T-helper 1 cell treated with Interleukin-12 subunit alpha and Interleukin-12 subunit beta and Interleukin-4 antibody, amounts not matched to agents 30 ng/mL and 1 ng/mL, for 36 hours (primary cell): Measurements from ENCODE around the gene TMEM18. TPM values are rescaled to one million over a fixed set of nuclear protein-coding genes. Genes with fewer than 3 reads are reported as not detected.

Experiments
- intact Hi-C: fragments of 100-400 bp; cut with micrococcal nuclease; formaldehyde crosslinking; loops from one replicate; pipeline ENCODE4 v1.15.1; 2024
- total RNA-seq: library from RNA; stranded (reverse); gene quantifications from 2 replicates; pipeline ENCODE4 v1.2.3, GENCODE V29; 2022

Gene TMEM18
- total RNA-seq, 1 donor from 2014 or later = 27.6 TPM

- intact Hi-C loops = no loop called here
Observed at GRCh38 chr2:653645-654425, 23.4 kb downstream of the TMEM18 start.

GRCh38 chr2:652881-653480, 24.2 kb downstream of the TMEM18 start:
- intact Hi-C loops = no loop called here

DNA sequence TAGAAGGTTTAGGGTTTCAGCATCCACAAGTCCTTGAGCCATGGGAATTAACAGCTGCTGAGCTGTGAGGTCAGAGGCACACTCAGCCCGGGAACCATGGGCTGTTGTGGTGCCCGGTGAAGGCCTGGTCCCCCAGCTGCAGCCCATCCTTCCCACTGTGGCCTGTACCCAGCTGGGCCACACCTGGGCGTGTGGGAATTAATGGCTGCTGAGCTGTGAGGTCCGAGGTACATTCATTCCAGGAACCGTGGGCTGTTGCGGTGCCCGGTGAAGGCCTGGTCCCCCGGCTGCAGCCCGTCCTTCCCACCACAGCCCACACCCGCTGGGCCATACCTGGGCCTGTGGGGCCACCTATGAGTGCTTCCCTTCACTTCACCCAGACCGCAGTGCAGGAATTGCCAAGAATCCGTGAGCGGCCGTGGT, 25.2 kb downstream of the TMEM18 start:
- intact Hi-C loops = no loop called here

GRCh38 chr2:650343-651310, 26.6 kb downstream of the TMEM18 start:
- intact Hi-C loops = no loop called here

GRCh38 chr2:649426-650342, 27.5 kb downstream of the TMEM18 start:
- intact Hi-C loops = no loop called here

GRCh38 chr2:648476-649424, 28.5 kb downstream of the TMEM18 start:
- intact Hi-C loops = no loop called here

- intact Hi-C loops = no loop called here
Observed at GRCh38 chr2:647691-648231, 29.4 kb downstream of the TMEM18 start.

GRCh38 chr2:647003-647560, 30.1 kb downstream of the TMEM18 start:
- intact Hi-C loops = no loop called here

GRCh38 chr2:644871-645270, 32.3 kb downstream of the TMEM18 start:
- intact Hi-C loops = no loop called here

- intact Hi-C loops = no loop called here
Observed at GRCh38 chr2:643761-644160, 33.4 kb downstream of the TMEM18 start.

GRCh38 chr2:643334-643733, 33.9 kb downstream of the TMEM18 start:
- intact Hi-C loops = no loop called here

DNA sequence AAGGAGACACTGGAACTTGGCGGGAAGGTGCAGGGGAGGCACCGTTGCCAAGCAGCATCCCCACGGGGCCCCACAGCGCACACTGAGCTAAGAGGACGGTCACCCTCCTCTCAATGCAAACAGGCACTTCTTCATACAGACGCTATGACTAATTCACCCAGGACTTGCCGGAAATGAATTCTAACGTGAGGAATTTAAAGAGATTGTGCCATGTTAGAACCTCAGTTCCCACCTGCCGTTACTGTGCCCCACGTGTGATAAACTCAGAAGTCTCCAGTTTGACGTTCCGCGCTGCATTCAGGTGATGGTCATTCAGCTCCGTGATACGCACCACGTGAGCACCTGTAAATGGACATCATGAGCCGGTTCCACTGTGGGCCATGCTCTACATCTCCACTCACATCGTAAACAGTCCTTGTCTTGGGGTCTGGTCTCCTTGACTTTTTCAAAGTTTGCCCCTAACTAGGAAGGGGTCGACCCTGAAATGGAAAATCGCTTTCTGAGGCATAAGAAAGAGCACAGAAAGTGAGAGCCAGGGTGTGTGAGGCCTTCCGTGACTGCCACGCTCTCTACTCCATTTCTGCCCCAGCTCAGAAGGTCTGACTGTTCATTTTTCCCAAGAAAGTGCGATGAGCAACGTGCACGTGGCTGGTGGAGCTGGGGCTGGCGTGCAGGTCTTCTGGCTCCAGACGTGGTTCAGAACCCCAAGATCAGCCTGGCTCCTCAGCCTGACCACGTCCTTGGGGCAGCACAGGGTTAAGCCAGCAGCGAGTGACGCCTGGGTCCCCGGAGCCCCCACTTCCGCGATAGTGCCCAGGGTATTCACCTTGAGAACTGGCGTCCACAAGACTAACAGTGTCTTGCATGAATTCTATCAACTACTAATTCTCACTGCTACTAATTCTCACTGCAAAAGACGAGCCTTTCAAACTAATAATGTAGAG, 35.1 kb downstream of the TMEM18 start:
- intact Hi-C loops = no loop called here

GRCh38 chr2:641164-641871, 35.9 kb downstream of the TMEM18 start:
- intact Hi-C loops = no loop called here

DNA sequence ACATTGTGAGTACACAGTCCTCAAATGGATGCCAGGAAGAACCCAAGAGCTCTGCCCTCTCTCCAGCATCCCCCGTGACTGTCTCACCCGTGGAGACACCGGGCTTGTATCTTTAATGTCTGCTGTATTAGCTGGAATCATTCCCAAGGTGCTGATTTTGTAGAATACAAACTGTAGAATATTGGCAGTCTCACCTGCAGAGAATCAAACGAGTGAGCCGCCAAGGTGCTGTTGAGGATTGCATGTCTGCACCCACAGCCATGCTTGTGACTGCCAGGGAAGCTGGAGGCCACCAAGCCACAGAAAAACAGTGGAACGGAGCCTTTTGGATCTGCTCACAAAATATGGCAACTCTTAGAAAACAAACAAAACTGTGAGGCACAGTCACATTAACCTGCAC, 37.5 kb downstream of the TMEM18 start:
- intact Hi-C loops = no loop called here

DNA sequence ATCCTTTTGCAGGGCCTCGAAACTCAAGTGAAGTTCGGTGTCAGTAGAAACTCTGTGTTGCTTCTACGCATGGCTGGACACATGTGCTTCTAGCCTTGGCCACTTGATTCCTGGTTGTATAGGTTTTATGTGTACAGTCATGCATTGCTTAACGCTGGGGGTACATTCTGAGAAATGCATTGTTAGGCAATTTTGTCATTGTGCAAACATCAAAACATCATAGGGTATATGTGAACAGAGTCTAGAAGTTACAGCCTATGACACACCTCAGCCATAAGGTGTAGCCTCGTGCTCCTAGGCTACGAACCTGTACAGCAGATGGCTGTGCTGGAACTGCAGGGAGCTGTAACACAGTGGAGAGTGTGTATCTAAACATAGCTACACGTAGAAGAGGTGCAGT, 39.4 kb downstream of the TMEM18 start:
- intact Hi-C loops = loop anchor here (1.0 kb wide), 4 partner anchors 39 to 392 kb away; partner anchors contain the start of genes ACP1, SH3YL1 and TMEM18

- intact Hi-C loops = loop anchor here (1.0 kb wide), 4 partner anchors 40 to 391 kb away; partner anchors contain the start of genes ACP1, SH3YL1 and TMEM18
Observed at GRCh38 chr2:637406-637776, 39.8 kb downstream of the TMEM18 start.
